NCI-H187 treated with DMSO at 0.1 percent for 48 hours (cell line): Measurements from ENCODE around the gene MACROD2.

ENCODE experiments used
- DNase-seq: peaks from one replicate; lab custom pipeline; 2025; lab: John Stamatoyannopoulos, UW

Gene MACROD2

GRCh38 chr20:16063881-16064280, 2068.6 kb downstream of the MACROD2 start:
- DNase-seq = no peak

GRCh38 chr20:16064989-16065707, 2069.8 kb downstream of the MACROD2 start:
- no peak for DNase-seq

- no peak for DNase-seq
These were observed 2071.3 kb downstream of the MACROD2 start for GRCh38 chr20:16066571-16066970.

- no peak for DNase-seq
These were observed 2074.2 kb downstream of the MACROD2 start for GRCh38 chr20:16069389-16070010.

- no peak for DNase-seq
These were observed 2076.9 kb downstream of the MACROD2 start for GRCh38 chr20:16072220-16072619.

GRCh38 chr20:16078172-16078898, 2083.0 kb downstream of the MACROD2 start:
- no peak for DNase-seq

- DNase-seq = no peak
These were observed 2086.1 kb downstream of the MACROD2 start for GRCh38 chr20:16081421-16081820.

GRCh38 chr20:16082051-16082550, 2086.8 kb downstream of the MACROD2 start:
- no peak for DNase-seq

GRCh38 chr20:16083639-16084280, 2088.4 kb downstream of the MACROD2 start:
- no peak for DNase-seq

- DNase-seq = no peak
These were observed 2099.9 kb downstream of the MACROD2 start for GRCh38 chr20:16095226-16095625.

- DNase-seq = no peak
These were observed 2101.5 kb downstream of the MACROD2 start for GRCh38 chr20:16096756-16097326.

- no peak for DNase-seq
These were observed 2102.5 kb downstream of the MACROD2 start for GRCh38 chr20:16097788-16098187.

GRCh38 chr20:16098890-16099639, 2103.7 kb downstream of the MACROD2 start:
- DNase-seq = no peak

GRCh38 chr20:16100111-16100510, 2104.8 kb downstream of the MACROD2 start:
- no peak for DNase-seq

- no peak for DNase-seq
These were observed 2105.5 kb downstream of the MACROD2 start for GRCh38 chr20:16100767-16101166.
